A549 treated with ZK216348 at 1 μM for 4 hours (cell line): ENCODE measurements around the gene MSN. TPM values are rescaled to one million over a fixed set of nuclear protein-coding genes. Genes with fewer than 3 reads are reported as not detected.

ENCODE experiments used
- total RNA-seq: library from RNA; stranded (reverse); fragments of 200-300 nt; extraction: Qiagen RNA extraction; gene quantifications from 5 replicates; pipeline ENCODE4 v1.2.3, GENCODE V29; 2022; ENCODE audit warnings: low read depth

Gene MSN
- total RNA-seq = 244 to 312 TPM (median 291 TPM) in 5 replicates

DNA sequence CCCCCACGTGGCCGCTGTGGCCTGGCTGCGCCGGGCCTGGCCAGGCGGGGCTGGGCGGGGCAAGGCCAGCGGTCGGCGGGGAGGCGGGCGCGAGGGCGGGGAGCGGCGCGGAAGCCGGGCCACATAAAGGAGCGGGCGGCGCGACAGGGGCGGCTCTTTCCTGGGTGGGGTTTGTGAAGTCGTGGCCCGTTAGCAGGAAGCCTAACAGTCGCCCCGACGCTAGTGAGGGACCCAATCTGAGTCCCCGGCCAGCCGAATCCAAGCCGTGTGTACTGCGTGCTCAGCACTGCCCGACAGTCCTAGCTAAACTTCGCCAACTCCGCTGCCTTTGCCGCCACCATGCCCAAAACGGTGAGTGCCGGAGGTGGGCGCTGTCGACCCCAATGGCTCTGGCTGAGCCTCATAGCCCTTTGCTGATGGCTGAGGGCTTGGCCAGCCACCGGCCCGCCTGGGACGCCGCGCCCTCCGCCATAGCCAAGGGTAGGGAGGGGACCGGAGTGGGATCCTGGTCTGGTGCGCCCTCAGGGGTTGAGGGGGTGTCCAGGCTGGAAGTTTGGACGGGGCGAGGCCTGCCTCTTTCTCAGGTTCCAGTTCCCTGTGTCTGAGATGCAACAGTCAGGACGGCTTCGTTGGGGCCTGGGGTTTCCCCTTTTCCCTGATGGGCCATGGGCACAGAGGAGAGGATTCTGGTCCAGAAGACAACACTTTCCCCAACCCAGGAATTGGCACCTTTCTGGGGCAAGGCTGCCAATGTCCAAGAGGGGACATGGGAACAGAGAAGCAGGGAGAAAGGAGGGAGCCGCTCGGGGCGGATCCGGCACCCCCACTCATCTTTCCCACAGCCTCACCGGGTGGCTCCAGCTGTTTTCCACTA is at the start of gene MSN:
Gene MSN (plus strand): TSS at position 152 of the 874 bp plus-strand sequence. CDS start 188 bp downstream, at position 340.

Other genes with a start within 250 kb of the MSN start
- 60.3 to 74.0 TPM (median 70.2 TPM) in 5 replicates for gene LAS1L, start 132.9 kb upstream of the MSN start, total RNA-seq